HG03159 (cell line): ENCODE results near the gene ITGA3.
"Not testable (repeated sequence)": the region's sequence is repeated elsewhere in the genome, so short reads cannot be mapped to it uniquely, and the experiment has no call there.

Experiments
- ATAC-seq: cut with Tn5 transposase; IDR thresholded peaks from one replicate; pipeline ENCODE4 v1.9.1; 2021; ENCODE audit warnings: mild to moderate bottlenecking, moderate library complexity; ENCODE audit not compliant: unreplicated experiment

The ITGA3 gene

GRCh38 chr17:50034498-50035364 is 21.2 kb upstream of the ITGA3 start:
- ATAC-seq = no peak

- ATAC-seq = no peak
These were observed 20.5 kb upstream of the ITGA3 start for GRCh38 chr17:50035421-50035879.

GRCh38 chr17:50035945-50036344 is 20.0 kb upstream of the ITGA3 start:
- no peak for ATAC-seq

GRCh38 chr17:50036455-50037261 is 19.3 kb upstream of the ITGA3 start:
- no peak for ATAC-seq

GRCh38 chr17:50037321-50038107 is 18.4 kb upstream of the ITGA3 start:
- no peak for ATAC-seq

GRCh38 chr17:50039058-50039457 is 16.9 kb upstream of the ITGA3 start:
- ATAC-seq = no peak

- not testable (repeated sequence) for ATAC-seq
These were observed 15.4 kb upstream of the ITGA3 start for GRCh38 chr17:50040496-50040895.

GRCh38 chr17:50042211-50042610 is 13.7 kb upstream of the ITGA3 start:
- no peak for ATAC-seq

GRCh38 chr17:50043290-50044148 is 12.4 kb upstream of the ITGA3 start:
- ATAC-seq = no peak

GRCh38 chr17:50044483-50044882 is 11.4 kb upstream of the ITGA3 start:
- ATAC-seq = no peak

- ATAC-seq = no peak
These were observed 10.8 kb upstream of the ITGA3 start for GRCh38 chr17:50045154-50045553.

- ATAC-seq = no peak
These were observed 9.7 kb upstream of the ITGA3 start for GRCh38 chr17:50046179-50046578.

- no peak for ATAC-seq
These were observed 9.2 kb upstream of the ITGA3 start for GRCh38 chr17:50046667-50047066.

- no peak for ATAC-seq
These were observed 8.8 kb upstream of the ITGA3 start for GRCh38 chr17:50047083-50047482.

- ATAC-seq = no peak
These were observed 8.3 kb upstream of the ITGA3 start for GRCh38 chr17:50047488-50048126.

GRCh38 chr17:50048146-50048720 is 7.7 kb upstream of the ITGA3 start:
- ATAC-seq = no peak

- ATAC-seq = no peak
These were observed 6.9 kb upstream of the ITGA3 start for GRCh38 chr17:50048988-50049387.

- ATAC-seq = no peak
These were observed 6.3 kb upstream of the ITGA3 start for GRCh38 chr17:50049636-50050035.

GRCh38 chr17:50050431-50051032 is 5.4 kb upstream of the ITGA3 start:
- no peak for ATAC-seq
